Natural killer cell treated with Interleukin-12 subunit alpha and Interleukin-12 subunit beta and Interleukin-15 and Interleukin-18, amount 100 ng/mL, for 72 hours (primary cell): Measurements from ENCODE around the gene OTP. TPM values are rescaled to one million over a fixed set of nuclear protein-coding genes. Genes with fewer than 3 reads are reported as not detected.

Source experiments
- ATAC-seq, 2 donors: fragments of 150-1000 bp; cut with Tn5 transposase in 1 of 2; sonication (Bioruptor Pico), chemical (Tn5 transposase) in 1 of 2; 2 replicates each; pipeline ENCODE4 v1.10.0; 2021
- DNase-seq: peaks from one replicate; pipeline ENCODE4 v3.0.0; 2022; ENCODE audit warnings: low spot score
- H3K27ac Mint-ChIP-seq, 2 donors: 1 replicate in 1 of 2; 2 replicates in 1 of 2; pipeline ENCODE4 v1.8.0; 2022; ENCODE audit warnings: mixed read lengths in 2 of 2, mild to moderate bottlenecking in 1 of 2, moderate library complexity in 1 of 2
- H3K27me3 Mint-ChIP-seq, 2 donors: 1 replicate in 1 of 2; 2 replicates in 1 of 2; pipeline ENCODE4 v1.8.0; 2022; ENCODE audit warnings: mixed read lengths in 2 of 2
- H3K36me3 Mint-ChIP-seq: one replicate; pipeline ENCODE4 v1.8.0; 2022; ENCODE audit warnings: mixed read lengths
- H3K4me1 Mint-ChIP-seq, 2 donors: 1 replicate in 1 of 2; 2 replicates in 1 of 2; pipeline ENCODE4 v1.8.0; 2022; ENCODE audit warnings: low read depth in 2 of 2, mixed read lengths in 2 of 2, mild to moderate bottlenecking in 1 of 2
- H3K4me3 Mint-ChIP-seq: one replicate; pipeline ENCODE4 v1.8.0; 2022; ENCODE audit warnings: mixed read lengths
- H3K9me3 Mint-ChIP-seq: 2 replicates; pipeline ENCODE4 v1.8.0; 2022; ENCODE audit warnings: mixed read lengths
- total RNA-seq, 2 donors: library from RNA; stranded (reverse); gene quantifications; one replicate each; pipeline ENCODE4 v1.2.3, GENCODE V29; 2022

OTP gene
- total RNA-seq, 2 donors from 2014 or later, result not detected

GRCh38 chr5:77635067-77635916, 3.2 kb downstream of the OTP start:
- peaks cover 44 to 71% of the 10 kb centered on the region in 2 donors for H3K27me3 Mint-ChIP-seq
- H3K9me3 Mint-ChIP-seq, result no peaks in the 10 kb centered on the region
- H3K4me3 Mint-ChIP-seq, result no peak overlapping the region
- DNase-seq (no peak), ATAC-seq (no peak)
- peaks cover 7 to 21% of the 10 kb centered on the region in 2 donors for H3K4me1 Mint-ChIP-seq
- H3K36me3 Mint-ChIP-seq, result peaks cover 8% of the 10 kb centered on the region
- H3K27ac Mint-ChIP-seq, result no peak overlapping the region

- ATAC-seq (no peak), DNase-seq (no peak)
- peaks cover 8% of the 10 kb centered on the region for H3K36me3 Mint-ChIP-seq
- peaks cover 46 to 69% of the 10 kb centered on the region in 2 donors for H3K27me3 Mint-ChIP-seq
- no peak overlapping the region for H3K4me3 Mint-ChIP-seq
- H3K4me1 Mint-ChIP-seq, result peaks cover 16 to 27% of the 10 kb centered on the region in 2 donors
- H3K9me3 Mint-ChIP-seq, result no peaks in the 10 kb centered on the region
- H3K27ac Mint-ChIP-seq, result no peak overlapping the region
Measured at GRCh38 chr5:77633709-77634108, 4.8 kb downstream of the OTP start.

- peaks cover 17 to 27% of the 10 kb centered on the region in 2 donors for H3K4me1 Mint-ChIP-seq
- no peaks in the 10 kb centered on the region for H3K9me3 Mint-ChIP-seq
- H3K4me3 Mint-ChIP-seq, result no peak overlapping the region
- H3K27ac Mint-ChIP-seq, result no peak overlapping the region
- ATAC-seq (no peak), DNase-seq (no peak)
- peaks cover 8% of the 10 kb centered on the region for H3K36me3 Mint-ChIP-seq
- H3K27me3 Mint-ChIP-seq, result peaks cover 48 to 71% of the 10 kb centered on the region in 2 donors
Measured at GRCh38 chr5:77633207-77633675, 5.3 kb downstream of the OTP start.

GRCh38 chr5:77632526-77633206, 5.8 kb downstream of the OTP start:
- DNase-seq (no peak), ATAC-seq (no peak)
- Mint-ChIP-seq H3K9me3 (no peaks in the 10 kb centered on the region), H3K4me3 (peak overlapping the region; percentile 27), H3K27ac (no peak overlapping the region), H3K4me1 (peaks cover 14 to 27% of the 10 kb centered on the region in 2 donors), H3K36me3 (peaks cover 5% of the 10 kb centered on the region), H3K27me3 (peaks cover 45 to 65% of the 10 kb centered on the region in 2 donors)

GRCh38 chr5:77630114-77630680, 8.3 kb downstream of the OTP start:
- no peak for DNase-seq
- Mint-ChIP-seq H3K4me1 (peaks cover 10 to 24% of the 10 kb centered on the region in 2 donors), H3K4me3 (peak overlapping the region; percentile 79), H3K27me3 (peaks cover 40 to 61% of the 10 kb centered on the region in 2 donors), H3K9me3 (no peaks in the 10 kb centered on the region), H3K27ac (no peak overlapping the region), H3K36me3 (no peaks in the 10 kb centered on the region)
- peak; percentile 90 to 92 for ATAC-seq

GRCh38 chr5:77629509-77630113, 8.9 kb downstream of the OTP start:
- Mint-ChIP-seq H3K9me3 (no peaks in the 10 kb centered on the region), H3K27ac (no peak overlapping the region), H3K36me3 (no peaks in the 10 kb centered on the region), H3K4me1 (peaks cover 10 to 24% of the 10 kb centered on the region in 2 donors), H3K27me3 (peaks cover 44 to 66% of the 10 kb centered on the region in 2 donors), H3K4me3 (peak overlapping the region; percentile 79)
- DNase-seq, result no peak
- no peak for ATAC-seq

- H3K4me3 Mint-ChIP-seq, result peak overlapping the region; percentile 79
- peaks cover 10 to 24% of the 10 kb centered on the region in 2 donors for H3K4me1 Mint-ChIP-seq
- ATAC-seq (no peak), DNase-seq (no peak)
- no peak overlapping the region for H3K27ac Mint-ChIP-seq
- H3K36me3 Mint-ChIP-seq, result no peaks in the 10 kb centered on the region
- no peaks in the 10 kb centered on the region for H3K9me3 Mint-ChIP-seq
- H3K27me3 Mint-ChIP-seq, result peaks cover 47 to 71% of the 10 kb centered on the region in 2 donors
Measured at GRCh38 chr5:77628840-77629508, 9.5 kb downstream of the OTP start.

GRCh38 chr5:77627869-77628674, 10.4 kb downstream of the OTP start:
- no peak for DNase-seq
- Mint-ChIP-seq H3K27me3 (peaks cover 45 to 71% of the 10 kb centered on the region in 2 donors), H3K9me3 (no peaks in the 10 kb centered on the region), H3K36me3 (no peaks in the 10 kb centered on the region), H3K27ac (no peak overlapping the region), H3K4me3 (no peak overlapping the region), H3K4me1 (peaks cover 10 to 24% of the 10 kb centered on the region in 2 donors)
- ATAC-seq, result no peak

- no peak overlapping the region for H3K27ac Mint-ChIP-seq
- H3K36me3 Mint-ChIP-seq, result no peaks in the 10 kb centered on the region
- DNase-seq (no peak), ATAC-seq (no peak)
- H3K9me3 Mint-ChIP-seq, result no peaks in the 10 kb centered on the region
- H3K4me1 Mint-ChIP-seq, result no peaks in the 10 kb centered on the region
- H3K4me3 Mint-ChIP-seq, result no peak overlapping the region
- H3K27me3 Mint-ChIP-seq, result peaks cover 38 to 63% of the 10 kb centered on the region in 2 donors
Measured at GRCh38 chr5:77623203-77623740, 15.2 kb downstream of the OTP start.

GRCh38 chr5:77621440-77621839, 17.1 kb downstream of the OTP start:
- Mint-ChIP-seq H3K4me1 (no peaks in the 10 kb centered on the region), H3K36me3 (no peaks in the 10 kb centered on the region), H3K27me3 (peaks cover 36 to 69% of the 10 kb centered on the region in 2 donors), H3K9me3 (no peaks in the 10 kb centered on the region), H3K4me3 (no peak overlapping the region), H3K27ac (no peak overlapping the region)
- ATAC-seq (no peak), DNase-seq (no peak)

- Mint-ChIP-seq H3K9me3 (no peaks in the 10 kb centered on the region), H3K27ac (no peak overlapping the region), H3K27me3 (peaks cover 32 to 66% of the 10 kb centered on the region in 2 donors), H3K36me3 (no peaks in the 10 kb centered on the region), H3K4me1 (no peaks in the 10 kb centered on the region), H3K4me3 (no peak overlapping the region)
- DNase-seq, result no peak
- no peak for ATAC-seq
Measured at GRCh38 chr5:77620405-77620804, 18.1 kb downstream of the OTP start.

- Mint-ChIP-seq H3K4me1 (no peaks in the 10 kb centered on the region), H3K27me3 (peaks cover 26 to 43% of the 10 kb centered on the region in 2 donors), H3K9me3 (no peaks in the 10 kb centered on the region), H3K4me3 (no peak overlapping the region), H3K36me3 (no peaks in the 10 kb centered on the region), H3K27ac (no peak overlapping the region)
- ATAC-seq, result no peak
- DNase-seq, result no peak
Measured at GRCh38 chr5:77616920-77617319, 21.6 kb downstream of the OTP start.
